WI38 (cell line): Measurements from ENCODE around the gene PPIL4.

Experiments used
- H3K4me3 ChIP-seq: 2 replicates; pipeline ENCODE4 v1.5.1; 2011; ENCODE audit warnings: low read depth, mild to moderate bottlenecking, control low read depth, low read length
- TF ChIP-seq, protein P1 (sequence below): IDR thresholded peaks from 2 replicates; pipeline ENCODE4 v1.5.1; 2012; ENCODE audit warnings: low read depth, mild to moderate bottlenecking, control low read depth, low read length

The PPIL4 gene

DNA sequence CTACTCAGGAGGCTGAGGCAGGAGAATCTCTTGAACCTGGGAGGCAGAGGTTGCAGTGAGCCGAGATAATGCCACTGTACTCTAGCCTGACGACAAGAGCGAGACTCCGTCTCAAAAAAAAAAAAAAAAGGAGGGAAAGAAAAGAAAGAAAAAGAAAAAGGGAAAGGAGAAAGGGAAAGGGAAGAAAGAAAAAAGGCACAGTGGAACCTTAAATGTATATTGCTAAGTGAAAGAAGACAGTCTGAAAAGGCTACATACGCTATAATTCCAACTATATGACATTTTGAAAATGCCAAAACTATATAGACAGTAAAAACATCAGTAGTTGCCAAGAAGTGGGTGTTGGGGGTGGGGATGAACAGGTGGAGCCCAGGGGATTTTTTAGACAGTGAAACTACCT is 16.2 kb downstream of the PPIL4 start:
- H3K4me3 ChIP-seq, result no peak overlapping the region
- TF ChIP-seq, protein P1, sequence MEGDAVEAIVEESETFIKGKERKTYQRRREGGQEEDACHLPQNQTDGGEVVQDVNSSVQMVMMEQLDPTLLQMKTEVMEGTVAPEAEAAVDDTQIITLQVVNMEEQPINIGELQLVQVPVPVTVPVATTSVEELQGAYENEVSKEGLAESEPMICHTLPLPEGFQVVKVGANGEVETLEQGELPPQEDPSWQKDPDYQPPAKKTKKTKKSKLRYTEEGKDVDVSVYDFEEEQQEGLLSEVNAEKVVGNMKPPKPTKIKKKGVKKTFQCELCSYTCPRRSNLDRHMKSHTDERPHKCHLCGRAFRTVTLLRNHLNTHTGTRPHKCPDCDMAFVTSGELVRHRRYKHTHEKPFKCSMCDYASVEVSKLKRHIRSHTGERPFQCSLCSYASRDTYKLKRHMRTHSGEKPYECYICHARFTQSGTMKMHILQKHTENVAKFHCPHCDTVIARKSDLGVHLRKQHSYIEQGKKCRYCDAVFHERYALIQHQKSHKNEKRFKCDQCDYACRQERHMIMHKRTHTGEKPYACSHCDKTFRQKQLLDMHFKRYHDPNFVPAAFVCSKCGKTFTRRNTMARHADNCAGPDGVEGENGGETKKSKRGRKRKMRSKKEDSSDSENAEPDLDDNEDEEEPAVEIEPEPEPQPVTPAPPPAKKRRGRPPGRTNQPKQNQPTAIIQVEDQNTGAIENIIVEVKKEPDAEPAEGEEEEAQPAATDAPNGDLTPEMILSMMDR, result no peak

- no peak overlapping the region for H3K4me3 ChIP-seq
Measured at GRCh38 chr6:149515494-149515893, 30.3 kb downstream of the PPIL4 start.

DNA sequence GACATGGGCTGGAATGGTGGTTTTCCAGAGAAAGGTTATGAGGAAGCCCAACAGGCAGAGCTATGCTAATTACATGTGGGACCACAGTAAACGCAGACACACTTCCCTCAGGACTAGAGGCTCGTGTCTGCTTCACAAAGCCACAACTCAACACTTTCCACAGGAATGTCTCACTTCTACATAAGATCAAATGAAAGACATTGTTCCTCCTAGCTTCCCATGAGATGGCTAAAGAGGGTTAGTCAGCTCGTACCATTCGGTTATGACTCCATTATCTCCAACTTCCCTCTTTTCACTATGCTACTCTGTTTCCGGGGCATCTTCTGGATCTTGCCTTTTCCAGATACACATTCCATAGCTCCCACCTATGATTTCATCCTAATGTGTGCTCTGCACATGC is 31.9 kb downstream of the PPIL4 start:
- TF ChIP-seq, protein P1, result no peak
- H3K4me3 ChIP-seq, result no peak overlapping the region

More at GRCh38 chr6:149515494-149515893, 30.3 kb downstream of the PPIL4 start:
- TF ChIP-seq, protein P1, result no peak

- TF ChIP-seq, protein P1, result no peak
- H3K4me3 ChIP-seq, result no peak overlapping the region
Measured at GRCh38 chr6:149510793-149511512, 34.9 kb downstream of the PPIL4 start.

- TF ChIP-seq, protein P1, result no peak
- H3K4me3 ChIP-seq, result no peak overlapping the region
Measured at GRCh38 chr6:149508485-149508884, 37.4 kb downstream of the PPIL4 start.

DNA sequence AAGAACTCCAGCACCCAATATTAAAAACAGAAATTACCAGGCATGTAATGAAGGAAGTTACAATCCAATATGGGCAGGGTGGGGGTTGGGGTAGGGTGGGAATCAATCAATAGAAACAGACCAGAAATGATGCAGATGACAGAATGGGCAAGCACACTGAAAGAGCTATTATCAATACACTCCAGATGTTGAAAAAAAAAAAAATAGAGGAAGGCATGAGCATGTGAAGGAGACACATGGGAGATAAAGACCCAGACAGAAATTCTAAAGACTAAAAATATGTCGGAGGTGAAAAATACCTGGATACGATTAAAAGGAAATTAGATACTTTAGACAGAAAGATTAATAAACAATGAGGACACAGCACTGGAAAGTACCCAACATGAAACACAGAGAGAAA is 42.0 kb downstream of the PPIL4 start:
- TF ChIP-seq, protein P1, result no peak

GRCh38 chr6:149503276-149503675 is 42.6 kb downstream of the PPIL4 start:
- no peak overlapping the region for H3K4me3 ChIP-seq
- TF ChIP-seq, protein P1, result no peak

More for the DNA sequence above, 42.0 kb downstream of the PPIL4 start:
- no peak overlapping the region for H3K4me3 ChIP-seq
